ENCODE measurements around the gene FBLN1. TPM values are rescaled to one million over a fixed set of nuclear protein-coding genes. Genes with fewer than 3 reads are reported as not detected.
A peak's percentile ranks its signal among the peaks of the same experiment; 100 is the strongest.

Gene FBLN1
- total and polyA plus RNA-seq, 2 of the 13 experiments (the other 11 are each of a cell fraction or from before 2014, with no cell fraction given), result 37.3 to 103 TPM

GRCh38 chr22:45503050-45503815 is 550 bp downstream of the FBLN1 start:
- H3K36me3 ChIP-seq (replicated peaks in 1 of 2; ENCODE audit: control insufficient read depth in 1 of 2, insufficient read depth in 2 of 2, low read length in 2 of 2), result peaks cover 0 to 4% of the 10 kb centered on the region in 2 experiments; a peak in 1 of 5 replicates
- ChIA-PET CTCF (ENCODE audit: low intra/inter-chr PET ratio, low total read pairs) (no interaction called here), POLR2A (interaction anchor here (0.8 to 2.6 kb wide), 9 partner anchors 9 to 232 kb away, joined by 3 to 12 read pairs (median 3); no protein-coding TSS in a partner anchor)
- intact Hi-C loops (cut with micrococcal nuclease; ENCODE audit: unreplicated experiment), result loop anchor here (1.0 to 10.0 kb wide), 2 partner anchors 52 to 61 kb away; no protein-coding TSS in a partner anchor
- peaks cover 48% of the 10 kb centered on the region for H3K79me2 ChIP-seq (ENCODE audit: insufficient read depth, low read length)
- no peaks in the 10 kb centered on the region for H3K9me3 ChIP-seq (ENCODE audit: low read length)
- DNase-seq (ENCODE audit: low spot score), result no peak
- ATAC-seq, result peak; percentile 23
- H3K27ac ChIP-seq (ENCODE audit: extremely low read length, insufficient read depth, low read length), result peak overlapping the region; percentile 73
- BruUV-seq (replicated peaks), result TSS peak; percentile 57
- peaks cover 65% of the 10 kb centered on the region for H3K4me1 ChIP-seq (ENCODE audit: insufficient read depth, low read length)
- in situ Hi-C loops (cut with HindIII; ENCODE audit: extremely low pct_ligation_motif_present, low pct_unique_long_range_greater_than_20kb), result no loop called here
- peak overlapping the region; percentile 78 for H3K9ac ChIP-seq (ENCODE audit: insufficient read depth, low read depth, low read length)
- no peaks in the 10 kb centered on the region for H4K20me1 ChIP-seq (ENCODE audit: insufficient read depth, low read length)
- no peaks in the 10 kb centered on the region; a peak in 1 of 5 replicates for H3K27me3 ChIP-seq (ENCODE audit: control insufficient read depth in 1 of 2, insufficient read depth in 2 of 2, low read length in 2 of 2)
- peak overlapping the region; percentile 95 for H3K4me2 ChIP-seq (ENCODE audit: low read depth, low read length)
- WGBS (ENCODE audit: low lambda C conversion rate), result 2% methylated on average over 9 of the region's 53 CpGs
- no peak for FAIRE-seq
- no peak overlapping the region for H2AFZ ChIP-seq (ENCODE audit: low read length)
- peak overlapping the region; percentile 82 to 88 (median 82) for H3K4me3 ChIP-seq (replicated peaks in 1 of 3; ENCODE audit: insufficient read depth in 1 of 3, low read depth in 2 of 3, low read length in 3 of 3)
- TF ChIP-seq ZNF792 (CRISPR knock-in tag; IDR thresholded peaks at IDR 0.05) (peak; percentile 17; the same call in 1 of the 2 replicates), IKZF4 (CRISPR knock-in tag; IDR thresholded peaks at IDR 0.05; ENCODE audit: borderline replicate concordance, low read depth, not compliant biosample characterization) (peak; percentile 63), HNRNPLL (IDR thresholded peaks at IDR 0.05; ENCODE audit: low read depth, low read length, poor library complexity, severe bottlenecking) (peak; percentile 30), ZNF225 (CRISPR knock-in tag; IDR thresholded peaks at IDR 0.05) (0 out of 2 replicates have a peak, but pooled peaks have one; percentile 64), RFXANK (CRISPR knock-in tag; IDR thresholded peaks at IDR 0.05) (no peak), MNT (IDR thresholded peaks at IDR 0.05) (no peak), ZNF567 (CRISPR knock-in tag; IDR thresholded peaks at IDR 0.05; ENCODE audit: borderline replicate concordance) (no peak), MLXIP (CRISPR knock-in tag; IDR thresholded peaks at IDR 0.05; ENCODE audit: borderline replicate concordance) (no peak), ZNF841 (CRISPR knock-in tag; IDR thresholded peaks at IDR 0.05; ENCODE audit: borderline replicate concordance) (0 out of 2 replicates have a peak, but pooled peaks have one; percentile 15), FUBP1 (CRISPR knock-in tag; IDR thresholded peaks at IDR 0.05; ENCODE audit: borderline replicate concordance) (no peak), HMGXB4 (CRISPR knock-in tag; IDR thresholded peaks at IDR 0.05; ENCODE audit: borderline replicate concordance in 1 of 2, low read depth in 1 of 2) (peak in 1 of 2 experiments; percentile 30; a peak in 1 of 4 replicates), ZNF605 (CRISPR knock-in tag; IDR thresholded peaks at IDR 0.05) (0 out of 2 replicates have a peak, but pooled peaks have one; percentile 19), AKAP8 (CRISPR knock-in tag; IDR thresholded peaks at IDR 0.05) (no peak), GLI4 (CRISPR knock-in tag; IDR thresholded peaks at IDR 0.05; ENCODE audit: borderline replicate concordance) (no peak)

All from HepG2 (cell line).